GM18873 (cell line): Measurements from ENCODE around the gene SP140L.
"Not testable (repeated sequence)": the region's sequence is repeated elsewhere in the genome, so short reads cannot be mapped to it uniquely, and the experiment has no call there.

ENCODE experiments used
- ATAC-seq: cut with Tn5 transposase; IDR thresholded peaks from one replicate; pipeline ENCODE4 v1.9.1; 2021; ENCODE audit warnings: mild to moderate bottlenecking, moderate library complexity, moderate number of reproducible peaks; ENCODE audit not compliant: unreplicated experiment, low FRiP score

Gene SP140L

DNA sequence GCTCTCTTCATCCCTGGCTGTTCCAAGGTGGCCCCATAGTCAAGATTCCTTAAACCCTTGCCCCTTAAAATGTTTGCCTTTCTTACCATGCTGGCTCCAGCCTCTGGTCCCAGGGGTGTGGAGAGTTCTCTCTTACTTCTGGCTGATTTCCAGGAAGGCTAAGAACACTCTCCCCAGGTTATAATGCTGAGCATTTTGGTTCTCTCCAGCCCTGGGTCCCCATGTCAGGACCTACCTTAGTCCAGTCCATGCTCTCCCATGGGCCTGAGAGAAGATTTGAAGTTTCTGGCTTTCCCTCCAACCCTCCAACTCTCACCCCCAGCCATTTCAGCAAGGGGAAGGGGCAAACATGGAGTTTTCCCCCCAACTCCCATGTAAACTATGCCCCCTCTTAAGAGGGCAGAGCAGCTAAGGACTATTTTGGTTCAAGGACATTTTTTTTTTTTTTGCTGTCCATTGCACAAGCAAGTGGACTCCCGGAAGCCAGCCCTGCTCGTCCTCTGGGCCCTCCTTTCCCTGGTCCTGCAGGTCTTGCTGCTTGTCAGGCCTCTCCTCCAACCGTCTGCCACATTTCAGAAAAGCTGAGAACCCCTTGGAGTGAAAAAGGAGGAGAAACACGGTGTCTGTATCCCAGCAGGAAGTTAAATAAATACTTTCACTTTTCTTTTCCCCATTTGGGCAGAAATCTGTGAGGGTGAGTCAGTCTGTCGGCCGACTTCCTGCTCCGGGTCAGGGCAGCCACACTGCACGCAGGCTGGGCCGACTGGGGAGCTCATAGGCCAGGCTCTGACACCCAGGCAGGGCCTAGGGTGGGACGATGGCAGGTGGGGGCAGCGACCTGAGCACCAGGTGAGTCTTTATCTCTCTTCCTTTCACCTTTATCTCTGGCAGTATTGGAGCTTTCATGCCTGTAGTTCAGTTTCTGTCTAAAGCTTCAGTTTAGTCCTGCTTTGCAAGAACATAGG, at the start of gene SP140L:
TSS of gene SP140L (plus strand) at position 741 of the 965 bp plus-strand sequence. CDS start at position 818, 77 bp downstream.
- ATAC-seq = peak; percentile 71

DNA sequence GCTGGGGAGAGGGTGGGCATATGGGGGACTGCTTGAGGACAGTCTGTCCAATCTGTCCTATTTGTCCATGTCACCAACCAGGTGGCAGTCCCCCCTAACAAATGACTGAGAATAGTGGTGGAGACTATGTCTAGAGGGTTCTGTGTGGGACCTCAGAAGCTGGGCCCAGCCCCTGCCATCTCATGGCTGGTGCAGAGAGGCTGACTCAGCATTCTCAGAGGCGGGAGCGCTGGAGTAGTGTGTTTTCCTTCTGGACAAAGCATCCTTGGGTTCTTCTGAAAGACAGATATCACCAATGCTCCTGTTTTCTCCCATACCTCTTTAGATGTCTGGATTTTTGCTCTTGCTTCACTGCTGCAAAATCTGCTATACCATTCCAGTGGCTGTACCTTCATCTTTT, 44.1 kb upstream of the SP140L start:
- ATAC-seq = no peak

DNA sequence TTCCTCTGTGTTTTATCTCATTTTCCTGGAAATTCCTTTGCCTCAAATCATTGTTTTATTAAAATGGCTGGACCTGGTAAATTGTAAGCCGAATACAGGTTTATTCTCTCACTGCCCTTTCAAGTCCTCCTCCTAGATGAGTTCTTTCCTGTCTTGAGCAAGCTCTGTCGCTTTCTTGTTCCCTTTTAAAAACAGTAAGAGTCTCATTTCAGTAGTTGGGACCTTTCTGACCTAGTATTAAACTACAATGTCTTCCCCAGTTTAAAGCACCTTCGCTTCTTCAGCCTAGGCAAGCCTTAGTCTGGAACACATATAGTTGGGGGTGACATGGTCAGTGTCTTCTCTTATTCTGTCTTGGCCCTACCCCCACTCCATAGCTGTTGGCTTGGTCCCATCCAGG, 40.9 kb upstream of the SP140L start:
- ATAC-seq = no peak

DNA sequence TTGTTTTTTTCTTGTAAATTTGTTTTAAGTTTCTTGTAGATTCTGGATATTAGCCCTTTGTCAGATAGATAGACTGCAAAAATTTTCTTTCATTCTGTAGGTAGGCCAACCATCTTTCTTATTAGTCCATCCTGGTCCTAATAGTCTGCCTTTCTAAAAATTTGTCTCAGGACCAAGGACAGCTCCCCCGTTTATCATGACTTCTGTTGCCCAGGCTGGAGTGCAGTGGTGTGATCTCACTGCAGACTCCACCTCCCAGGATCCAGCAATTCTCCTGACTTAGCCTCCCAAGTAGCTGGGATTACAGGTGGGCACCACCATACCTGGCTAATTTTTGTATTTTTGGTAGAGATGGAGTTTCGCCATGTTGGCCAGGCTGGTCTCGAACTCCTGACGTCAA, 37.7 kb upstream of the SP140L start:
- not testable (repeated sequence) for ATAC-seq

DNA sequence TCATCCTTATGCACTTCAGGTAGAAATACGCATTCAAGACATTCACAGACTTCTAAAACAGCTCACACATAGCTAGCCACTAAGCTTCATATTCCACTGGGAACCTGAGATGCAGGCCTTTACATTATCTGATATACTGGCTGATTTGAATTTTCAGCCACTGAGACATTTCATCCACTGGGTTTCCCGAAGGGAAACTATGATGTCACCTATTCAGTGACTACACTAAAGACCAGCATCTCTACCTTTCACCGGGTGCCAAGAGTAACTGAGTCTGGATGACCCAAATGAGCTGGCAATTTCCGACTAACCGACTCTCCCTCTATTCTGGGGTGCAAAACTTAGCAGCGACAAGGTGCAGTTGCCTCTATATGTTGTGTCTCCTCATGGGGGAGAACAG, 31.8 kb upstream of the SP140L start:
- no peak for ATAC-seq

DNA sequence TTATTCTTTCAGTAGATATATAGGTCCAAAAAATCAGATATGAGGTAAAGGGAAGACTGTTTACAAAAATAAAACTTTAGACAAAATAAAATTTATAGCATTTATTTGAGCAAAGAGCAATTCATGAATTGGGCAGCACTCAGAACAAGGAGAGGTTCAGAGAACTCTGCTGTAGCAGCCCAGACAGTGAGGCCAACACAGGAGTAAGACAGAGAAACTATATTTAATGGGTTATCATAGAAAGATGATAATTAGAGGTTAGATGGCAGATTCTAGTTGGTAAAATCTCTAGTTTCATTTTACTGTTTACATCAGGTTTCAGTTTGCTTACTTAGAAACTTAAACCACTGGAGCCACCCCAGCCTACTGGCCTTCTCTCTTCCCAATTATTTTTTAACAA, 30.1 kb upstream of the SP140L start:
- no peak for ATAC-seq

DNA sequence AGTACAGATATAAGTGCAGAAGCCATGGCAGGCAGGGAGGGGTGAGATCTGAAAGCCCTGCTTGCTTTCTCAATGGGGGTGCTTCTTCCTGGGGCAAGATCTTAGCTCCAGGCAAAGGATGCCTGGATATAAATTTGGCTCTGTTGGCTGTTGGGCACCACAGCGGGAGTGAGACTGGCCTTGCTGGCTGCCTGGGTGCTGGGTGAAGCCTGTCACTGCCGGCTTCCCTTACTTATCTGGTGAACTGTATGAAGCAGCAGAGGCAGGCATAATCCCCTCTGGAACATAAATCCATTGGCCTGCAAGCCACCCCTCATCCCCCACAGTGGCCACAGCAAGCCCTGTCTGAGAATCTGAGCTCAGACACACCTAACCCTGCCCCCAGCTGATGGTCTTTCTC, 27.4 kb upstream of the SP140L start:
- no peak for ATAC-seq

DNA sequence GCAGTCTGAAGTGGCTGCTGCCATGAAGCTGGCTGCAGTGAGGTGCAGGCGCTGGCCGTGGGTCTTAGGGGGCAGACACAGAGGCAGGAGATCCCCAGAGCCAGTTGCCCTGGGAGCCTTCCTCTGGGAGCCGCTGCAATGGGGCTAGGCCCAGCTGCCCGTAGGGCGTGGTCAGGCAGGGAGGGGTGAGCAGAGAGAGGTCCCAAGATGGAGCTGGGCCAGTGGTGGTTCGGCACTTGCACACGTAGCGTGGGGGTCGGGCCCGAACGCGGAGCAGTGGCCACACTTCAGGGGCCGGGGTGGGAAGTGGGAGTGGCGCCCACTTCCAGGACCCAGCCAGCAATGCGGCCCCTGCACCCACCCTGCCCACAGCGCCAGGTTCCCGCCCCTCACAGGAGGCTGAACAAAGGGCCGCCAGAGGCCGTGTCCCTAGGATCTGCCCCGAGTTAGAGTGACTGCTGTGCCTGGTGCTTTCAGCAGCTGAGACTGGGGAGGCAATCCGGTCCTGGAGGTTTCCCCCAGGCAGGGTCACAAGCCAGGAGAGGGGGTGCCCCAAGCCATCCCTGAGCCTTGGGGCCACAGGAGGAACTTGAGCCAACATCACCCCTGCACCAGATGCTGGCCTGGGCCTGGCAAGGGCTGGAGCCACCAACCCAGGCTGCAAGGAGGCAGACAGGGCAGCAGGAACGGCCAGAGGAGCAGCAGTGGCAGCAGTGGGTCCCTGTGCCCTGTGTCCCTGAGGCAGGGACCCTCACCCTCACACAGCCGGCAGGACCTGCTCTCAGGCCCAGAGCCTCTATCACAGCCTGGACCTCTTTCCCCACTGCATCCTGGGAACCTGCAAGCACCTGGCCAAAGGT, 21.3 kb upstream of the SP140L start:
- ATAC-seq = no peak

DNA sequence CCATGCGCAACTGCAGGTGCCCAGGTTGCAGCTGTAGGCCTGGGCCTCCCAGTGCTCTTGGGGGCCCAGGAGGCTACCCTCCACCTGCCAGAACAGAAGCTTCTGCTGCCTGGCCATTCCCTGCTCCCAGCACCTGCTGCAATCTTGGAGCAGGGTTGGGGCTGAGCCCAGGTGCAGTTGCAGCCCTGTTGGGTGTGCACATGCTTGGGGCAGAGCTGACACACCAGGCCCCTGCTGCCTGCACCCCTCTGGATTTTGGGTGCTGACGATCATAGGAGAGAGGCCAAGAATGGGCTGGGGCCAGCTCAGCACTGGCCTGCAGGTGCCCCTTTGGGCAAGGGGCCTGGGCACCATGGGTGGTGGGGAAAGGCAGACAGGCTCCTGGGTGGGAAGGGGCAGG, 20.5 kb upstream of the SP140L start:
- ATAC-seq = no peak

DNA sequence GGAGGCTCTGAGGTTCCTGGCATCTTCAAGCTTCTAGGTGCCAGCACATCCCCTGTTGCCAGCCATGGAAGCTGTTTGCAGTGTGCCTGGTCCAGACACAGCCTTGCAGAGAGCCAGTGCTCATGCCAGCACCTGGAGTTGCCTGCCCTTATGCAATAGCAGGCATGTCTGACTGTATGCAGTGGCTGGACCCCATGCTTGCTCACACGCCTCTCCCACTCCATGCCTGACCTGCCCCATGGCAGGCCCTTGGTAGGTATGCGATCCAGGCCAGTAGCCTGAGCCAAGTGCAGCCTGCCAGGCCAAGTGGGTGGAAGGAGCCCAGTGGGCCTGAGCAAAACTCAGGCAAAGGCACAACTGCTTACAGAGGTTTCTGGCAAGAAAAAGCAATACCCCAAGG, 19.5 kb upstream of the SP140L start:
- ATAC-seq = no peak

DNA sequence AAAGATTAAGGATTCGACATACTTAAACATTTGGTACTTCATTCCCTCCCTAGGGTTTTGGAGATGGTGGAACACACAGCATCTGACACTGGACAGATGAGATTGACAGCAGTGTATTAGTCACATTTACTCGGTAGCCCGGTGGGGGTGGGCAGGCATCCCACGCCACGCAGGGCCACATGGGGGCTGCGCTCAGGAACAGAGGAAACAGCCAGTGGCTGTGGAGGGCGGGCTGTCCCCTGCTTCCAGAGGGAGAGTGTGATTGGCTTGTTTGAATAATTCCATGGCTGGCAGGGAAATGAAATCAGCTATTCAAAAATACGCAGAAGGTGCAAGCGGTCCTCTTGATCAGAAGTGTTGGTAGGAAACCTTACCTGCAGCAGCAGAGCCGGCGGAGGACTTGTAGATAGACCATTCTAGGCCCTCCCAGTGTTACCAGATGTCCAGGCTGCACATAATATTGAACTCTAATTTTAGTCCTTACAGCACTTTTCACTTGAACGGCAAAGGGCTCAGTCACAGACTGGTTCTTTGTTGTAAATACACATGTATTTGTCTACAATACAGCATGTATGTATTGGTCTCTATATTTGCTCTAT, 18.5 kb upstream of the SP140L start:
- no peak for ATAC-seq

DNA sequence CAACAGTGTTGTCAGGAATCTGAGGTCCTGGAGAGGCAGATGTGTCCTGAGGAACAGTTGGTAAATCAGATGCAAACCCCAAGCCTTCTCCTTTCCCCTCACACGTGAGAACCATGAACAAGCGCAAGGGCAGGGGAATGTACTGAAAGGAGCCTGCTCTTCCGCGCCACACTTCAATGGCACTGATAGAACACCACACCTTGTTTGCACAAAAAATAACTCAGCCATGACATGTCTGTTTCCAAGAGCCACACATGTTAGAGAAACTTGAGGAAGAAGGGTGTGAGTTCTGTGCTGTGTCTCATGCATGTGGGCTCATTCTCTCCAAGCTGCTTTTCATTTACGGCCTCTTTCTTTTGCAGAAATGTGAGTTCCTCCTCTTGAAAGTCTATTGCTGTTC, 16.2 kb upstream of the SP140L start:
- ATAC-seq = not testable (repeated sequence)

DNA sequence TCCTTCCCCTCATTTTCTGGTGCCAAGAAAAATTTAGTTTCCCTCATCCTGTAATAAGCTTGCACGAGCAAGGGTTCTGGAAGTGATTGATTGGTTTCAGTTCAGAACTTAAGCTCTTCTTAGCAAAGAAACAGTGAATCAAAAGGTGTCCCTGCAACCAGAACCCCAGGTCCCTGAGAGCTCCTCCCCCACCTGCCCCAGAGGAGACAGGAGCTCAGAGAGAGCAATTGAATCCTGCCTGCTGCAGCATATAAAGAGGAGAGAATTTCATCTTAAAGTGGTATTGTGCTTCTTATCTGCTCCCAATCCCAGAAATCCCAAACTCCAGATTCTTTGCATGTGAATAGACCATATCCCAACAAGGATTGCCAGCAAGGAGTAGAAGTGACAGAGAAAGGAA, 15.4 kb upstream of the SP140L start:
- not testable (repeated sequence) for ATAC-seq

DNA sequence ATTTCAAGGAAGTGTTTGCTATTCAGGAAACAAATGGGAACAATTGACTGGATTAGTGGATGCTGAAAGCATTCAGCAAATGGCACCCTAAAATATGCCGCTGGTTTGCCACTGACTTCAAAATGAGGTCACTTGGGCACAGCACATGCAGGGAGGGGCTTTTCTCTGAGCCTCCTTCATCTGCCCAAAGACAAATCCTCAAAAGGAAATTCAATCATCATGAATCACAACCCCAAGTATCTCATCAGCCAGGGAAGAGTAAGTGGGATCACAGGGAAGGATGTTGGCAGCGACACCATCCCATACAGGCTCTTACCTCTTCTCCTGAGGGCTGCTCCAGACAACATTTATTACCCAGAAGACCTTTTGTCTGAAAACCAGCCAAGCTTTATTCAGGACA, 14.4 kb upstream of the SP140L start:
- ATAC-seq = no peak

DNA sequence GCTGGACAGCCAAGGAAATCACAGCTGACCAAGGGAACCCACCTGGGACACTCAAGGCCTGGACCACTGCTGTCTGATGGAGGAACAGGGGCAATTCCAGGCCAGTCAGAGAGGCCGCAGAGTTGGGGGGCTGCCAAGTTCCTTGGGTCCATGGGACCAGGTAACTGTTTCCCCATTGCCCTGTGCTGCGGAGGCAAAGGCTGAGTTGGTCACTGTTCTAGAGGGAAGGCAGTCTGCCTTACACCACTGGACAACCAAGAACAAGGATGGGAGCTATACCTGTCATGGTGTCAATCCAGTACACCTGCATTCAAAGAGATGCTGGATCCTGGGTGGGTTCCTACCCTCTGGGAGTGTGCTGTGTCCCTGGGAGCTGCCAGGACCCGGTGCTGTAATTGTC, 9.6 kb upstream of the SP140L start:
- no peak for ATAC-seq

DNA sequence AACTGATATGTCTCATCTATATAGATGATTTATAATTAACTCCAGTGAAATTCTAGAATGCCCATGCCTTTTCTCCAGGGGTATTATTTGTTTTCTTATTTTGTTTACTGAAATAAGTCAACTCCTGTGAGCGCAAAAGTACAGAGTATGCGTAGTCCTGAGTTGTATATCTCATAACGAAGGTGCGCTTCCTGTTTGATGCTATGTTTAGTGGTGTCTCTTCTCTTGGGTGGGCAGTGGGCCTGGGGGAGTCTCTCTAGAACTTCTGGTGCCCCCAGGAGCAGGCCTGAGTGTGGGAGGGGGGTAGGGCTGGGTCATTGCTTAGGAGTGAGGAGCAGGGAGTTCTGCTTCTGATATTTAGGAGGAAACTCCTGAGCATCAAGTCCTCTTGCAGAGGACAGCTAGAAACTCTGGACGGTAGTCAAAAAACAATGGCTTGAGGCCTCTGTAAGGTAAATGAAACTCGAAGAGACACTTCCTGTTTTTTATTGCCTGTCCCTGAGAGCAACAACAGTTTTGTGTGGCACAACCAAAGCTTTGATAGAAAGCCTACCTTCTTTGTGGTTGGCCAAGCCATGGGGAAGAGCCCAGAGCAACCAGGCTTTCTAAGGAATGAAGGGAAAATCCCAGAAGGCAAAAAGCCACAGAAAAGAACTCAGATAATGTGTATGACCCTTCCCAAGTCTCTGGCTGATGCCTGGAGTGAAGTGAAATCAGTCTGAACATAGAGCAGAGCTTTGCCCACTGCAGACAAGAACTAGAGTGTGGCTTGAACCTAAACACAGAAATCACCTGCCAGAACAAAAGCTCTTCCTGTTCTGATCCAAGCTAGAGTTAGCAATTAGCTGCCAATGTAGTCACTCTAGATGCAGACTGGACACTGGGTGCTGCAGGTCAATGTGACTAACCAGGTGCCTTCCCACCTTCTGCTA, 8.5 kb upstream of the SP140L start:
- no peak for ATAC-seq

DNA sequence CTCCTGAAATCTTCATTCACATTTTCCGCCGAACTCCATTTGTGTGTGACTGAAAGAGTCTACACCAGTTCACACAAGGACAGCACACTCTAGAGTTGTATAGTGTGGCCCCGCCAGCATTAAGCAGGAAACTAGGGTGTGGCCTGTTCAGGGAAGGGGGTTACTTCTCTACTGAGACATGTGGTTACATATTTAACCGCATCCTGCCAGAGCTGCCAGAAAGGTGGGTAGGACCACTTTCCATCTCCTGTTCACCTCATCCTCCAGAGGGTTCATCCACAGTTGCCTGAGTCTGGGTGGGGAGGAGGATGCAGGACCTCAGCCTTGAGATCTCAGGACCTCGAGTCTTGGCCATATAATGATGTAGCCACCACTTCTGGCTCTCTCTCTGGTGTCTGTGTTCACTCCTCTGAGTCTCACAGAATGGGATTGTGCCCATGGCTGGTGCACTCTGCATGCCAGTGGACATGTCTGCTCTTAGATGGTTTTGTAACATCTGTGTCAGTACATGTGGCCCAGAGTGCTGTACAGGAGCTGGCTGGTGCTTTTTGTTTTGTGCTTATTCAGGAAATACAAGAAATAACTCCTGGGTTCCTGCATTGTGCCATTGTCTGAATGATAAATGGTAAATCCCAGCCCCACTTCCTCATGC, 7.7 kb upstream of the SP140L start:
- ATAC-seq = peak; percentile 88

DNA sequence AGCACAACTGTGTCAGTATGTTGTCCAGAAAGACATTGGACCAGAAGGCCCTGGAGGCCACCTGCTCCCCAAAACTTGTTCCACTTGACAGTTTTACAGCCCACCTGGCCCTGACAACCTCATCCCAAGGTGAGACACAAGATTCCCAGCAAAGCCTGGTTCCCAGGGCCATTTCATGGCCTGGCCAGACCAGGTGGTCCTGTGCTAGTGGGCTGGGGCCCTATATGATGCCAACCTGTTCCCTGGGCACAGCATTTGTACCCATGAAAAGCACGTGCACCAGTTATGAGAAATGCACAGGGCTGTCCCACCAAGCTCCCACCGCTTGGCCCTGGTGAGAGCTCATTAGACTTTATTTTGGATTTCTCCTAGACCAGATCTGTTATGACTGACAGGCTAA, 6.0 kb upstream of the SP140L start:
- ATAC-seq = no peak
